Measurements from ENCODE around the gene ST8SIA2.

Gene ST8SIA2

GRCh38 chr15:92383519-92384324 is 10.0 kb upstream of the ST8SIA2 start:
- peak in 1 of 2 donors; percentile 25 for DNase-seq (ENCODE audit: low read depth in 2 of 2)
- no peak overlapping the region for H3K4me3 ChIP-seq (replicated peaks in 1 of 2; ENCODE audit: low read depth in 2 of 2, low read length in 2 of 2)
- TF ChIP-seq CTCF (IDR thresholded peaks at IDR 0.05; ENCODE audit: low read depth, low read length): peak; percentile 40

DNA sequence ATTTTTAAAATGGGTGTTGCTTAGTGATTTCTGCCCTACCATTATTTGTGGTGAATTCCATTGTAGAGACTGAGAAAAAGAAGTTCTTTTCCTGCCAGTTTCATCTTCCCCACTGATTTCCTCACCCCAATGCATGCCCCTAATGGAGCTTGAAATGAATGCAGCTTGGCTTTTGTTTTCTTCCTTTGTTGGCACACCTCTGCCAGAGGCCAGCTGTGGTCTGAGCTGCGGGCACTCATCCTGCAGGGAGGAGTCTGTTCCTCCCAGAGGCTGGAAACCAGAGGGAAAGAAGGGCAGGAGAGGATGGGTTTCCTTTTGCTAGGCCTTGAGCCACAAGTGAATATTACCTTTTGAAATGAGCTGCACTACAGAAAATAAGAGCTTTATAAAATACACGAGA is 9.3 kb upstream of the ST8SIA2 start:
- no peak for TF ChIP-seq CTCF (IDR thresholded peaks at IDR 0.05; ENCODE audit: low read depth, low read length)
- DNase-seq (ENCODE audit: low read depth in 2 of 2): no peak
- H3K4me3 ChIP-seq (replicated peaks in 1 of 2; ENCODE audit: low read depth in 2 of 2, low read length in 2 of 2): no peak overlapping the region

DNA sequence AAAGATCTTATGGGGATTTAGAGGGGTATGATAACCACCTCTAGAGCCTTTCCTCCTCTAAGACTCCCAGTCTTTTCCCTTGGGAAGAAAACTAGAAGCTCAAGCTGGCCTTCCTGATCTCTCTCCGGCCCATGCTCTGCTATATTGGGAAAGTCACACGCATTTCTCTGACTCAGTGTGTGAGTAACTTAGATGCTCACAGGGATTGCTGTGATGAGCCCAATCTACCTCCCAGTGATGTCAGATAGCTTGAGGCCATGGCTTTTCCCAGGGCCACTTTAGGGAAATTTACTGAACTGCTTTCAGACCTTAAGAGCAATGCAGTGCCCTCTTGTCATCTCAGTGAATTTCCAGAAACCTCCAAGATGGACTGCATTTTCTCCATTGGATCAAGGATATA is 8.6 kb upstream of the ST8SIA2 start:
- H3K4me3 ChIP-seq (replicated peaks in 1 of 2; ENCODE audit: low read depth in 2 of 2, low read length in 2 of 2): no peak overlapping the region
- no peak for DNase-seq (ENCODE audit: low read depth in 2 of 2)
- TF ChIP-seq CTCF (IDR thresholded peaks at IDR 0.05; ENCODE audit: low read depth, low read length): no peak

DNA sequence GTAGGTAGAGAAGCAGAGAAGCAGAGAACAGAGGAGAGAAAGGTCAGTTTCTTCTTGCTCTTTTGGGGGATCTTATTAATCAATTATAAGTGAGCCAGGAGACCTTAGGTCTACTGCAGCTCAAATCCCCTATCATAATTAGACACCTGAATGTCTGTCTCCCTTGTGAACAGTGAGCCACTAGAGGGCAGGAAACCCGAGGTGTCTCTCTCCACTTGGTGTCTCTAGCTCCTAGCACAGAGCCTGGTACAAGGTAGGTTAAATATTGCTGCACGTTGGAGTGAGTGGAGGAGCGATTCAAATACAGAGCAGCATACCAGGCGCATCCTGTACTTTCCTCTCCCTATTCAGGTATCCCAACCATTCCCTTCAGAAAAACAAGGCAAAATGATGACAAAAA is 2.0 kb upstream of the ST8SIA2 start:
- peak; percentile 3 to 7 for DNase-seq (ENCODE audit: low read depth in 2 of 2)
- no peak for TF ChIP-seq CTCF (IDR thresholded peaks at IDR 0.05; ENCODE audit: low read depth, low read length)
- H3K4me3 ChIP-seq (replicated peaks in 1 of 2; ENCODE audit: low read depth in 2 of 2, low read length in 2 of 2): no peak overlapping the region

GRCh38 chr15:92392462-92392861 is 1.2 kb upstream of the ST8SIA2 start:
- TF ChIP-seq CTCF (IDR thresholded peaks at IDR 0.05; ENCODE audit: low read depth, low read length): no peak
- H3K4me3 ChIP-seq (replicated peaks in 1 of 2; ENCODE audit: low read depth in 2 of 2, low read length in 2 of 2): no peak overlapping the region
- no peak for DNase-seq (ENCODE audit: low read depth in 2 of 2)

DNA sequence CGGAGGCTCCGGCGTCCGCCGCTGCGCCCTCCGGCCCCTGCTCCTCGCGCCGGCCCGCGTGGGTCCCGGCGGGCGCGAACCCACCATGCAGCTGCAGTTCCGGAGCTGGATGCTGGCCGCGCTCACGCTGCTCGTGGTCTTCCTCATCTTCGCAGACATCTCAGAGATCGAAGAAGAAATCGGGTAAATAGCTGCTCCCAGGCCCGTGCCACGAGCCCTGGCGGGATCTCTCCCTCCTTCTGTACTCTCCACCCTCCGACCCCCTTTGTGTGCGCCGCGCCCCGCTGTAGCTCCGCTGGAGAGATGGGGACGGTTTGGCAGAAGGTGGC is 263 bp downstream of the ST8SIA2 start:
- DNase-seq (ENCODE audit: low read depth in 2 of 2): peak in 1 of 2 donors; percentile 1
- H3K4me3 ChIP-seq (replicated peaks in 1 of 2; ENCODE audit: low read depth in 2 of 2, low read length in 2 of 2): no peak overlapping the region
- TF ChIP-seq CTCF (IDR thresholded peaks at IDR 0.05; ENCODE audit: low read depth, low read length): no peak
